GM12874 (cell line): ENCODE results near the gene ZNF700.

Experiments used
- TF ChIP-seq, protein P1 (sequence below): IDR thresholded peaks from 2 replicates; pipeline ENCODE4 v1.5.1; 2011; ENCODE audit warnings: low read depth, mild to moderate bottlenecking, control low read depth, low read length, moderate library complexity; ENCODE audit not compliant: insufficient read depth

The ZNF700 gene

DNA sequence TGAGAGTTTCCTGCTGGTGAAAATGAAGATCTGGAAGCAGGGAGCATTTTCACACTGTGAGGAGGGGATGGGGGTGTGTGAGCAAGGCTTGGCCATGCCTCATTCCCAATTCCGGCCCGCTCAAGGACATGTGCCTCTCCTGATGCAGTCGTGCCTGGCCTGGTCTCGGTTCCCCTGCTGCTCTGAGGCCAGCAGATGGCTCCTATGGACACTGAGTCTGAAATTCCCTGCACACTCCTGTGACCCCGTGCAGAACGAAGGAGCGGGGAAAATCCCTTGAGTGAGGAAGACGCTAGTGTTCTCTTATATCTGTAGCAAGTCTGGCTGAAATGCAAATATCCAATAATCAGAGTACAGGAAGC is 39.6 kb downstream of the ZNF700 start:
- TF ChIP-seq, protein P1, sequence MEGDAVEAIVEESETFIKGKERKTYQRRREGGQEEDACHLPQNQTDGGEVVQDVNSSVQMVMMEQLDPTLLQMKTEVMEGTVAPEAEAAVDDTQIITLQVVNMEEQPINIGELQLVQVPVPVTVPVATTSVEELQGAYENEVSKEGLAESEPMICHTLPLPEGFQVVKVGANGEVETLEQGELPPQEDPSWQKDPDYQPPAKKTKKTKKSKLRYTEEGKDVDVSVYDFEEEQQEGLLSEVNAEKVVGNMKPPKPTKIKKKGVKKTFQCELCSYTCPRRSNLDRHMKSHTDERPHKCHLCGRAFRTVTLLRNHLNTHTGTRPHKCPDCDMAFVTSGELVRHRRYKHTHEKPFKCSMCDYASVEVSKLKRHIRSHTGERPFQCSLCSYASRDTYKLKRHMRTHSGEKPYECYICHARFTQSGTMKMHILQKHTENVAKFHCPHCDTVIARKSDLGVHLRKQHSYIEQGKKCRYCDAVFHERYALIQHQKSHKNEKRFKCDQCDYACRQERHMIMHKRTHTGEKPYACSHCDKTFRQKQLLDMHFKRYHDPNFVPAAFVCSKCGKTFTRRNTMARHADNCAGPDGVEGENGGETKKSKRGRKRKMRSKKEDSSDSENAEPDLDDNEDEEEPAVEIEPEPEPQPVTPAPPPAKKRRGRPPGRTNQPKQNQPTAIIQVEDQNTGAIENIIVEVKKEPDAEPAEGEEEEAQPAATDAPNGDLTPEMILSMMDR = no peak

DNA sequence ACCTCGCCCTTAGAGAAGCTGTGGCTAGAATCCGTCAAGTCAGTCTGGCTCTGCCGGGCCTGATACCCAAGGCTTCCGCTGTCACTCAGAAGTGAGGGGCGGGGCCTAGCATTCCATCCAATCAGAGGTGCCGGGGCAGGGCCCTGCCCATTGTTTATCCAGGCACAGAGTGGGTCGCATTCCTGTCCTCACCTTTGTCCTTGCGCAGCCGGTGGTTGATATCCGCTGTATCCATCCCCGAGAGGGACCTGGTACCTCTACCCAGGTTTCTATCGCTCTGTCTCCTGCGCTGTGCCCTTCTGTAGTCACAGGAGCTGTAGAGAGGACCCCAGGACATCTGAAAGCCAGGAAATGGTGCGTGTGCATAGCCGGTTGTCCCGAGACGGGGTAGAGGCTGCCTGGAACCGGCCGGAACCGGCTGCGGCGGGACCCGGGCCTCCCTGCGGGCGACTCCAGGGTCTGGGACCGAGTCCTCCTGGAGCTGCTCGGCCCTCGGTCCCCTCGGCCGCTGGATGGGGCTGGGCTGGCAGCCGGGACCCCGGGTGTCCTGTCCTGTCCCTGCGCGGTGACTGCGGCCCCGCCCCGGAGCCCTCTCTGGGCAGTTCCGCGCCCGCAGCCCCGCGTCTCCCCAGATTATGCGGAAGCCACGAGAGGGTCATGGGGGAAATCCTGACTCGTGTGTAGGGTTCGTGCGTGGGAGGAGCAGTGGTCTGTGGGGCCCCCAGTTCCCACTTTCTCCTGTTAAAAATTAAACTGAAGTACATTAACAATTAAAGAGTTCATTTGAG is 40.1 kb downstream of the ZNF700 start, which contains the start of gene ZNF763:
Gene ZNF763 (plus strand): TSS at position 183 of the 788 bp plus-strand sequence. CDS start 169 bp downstream, at position 352.
- TF ChIP-seq, protein P1 = no peak

DNA sequence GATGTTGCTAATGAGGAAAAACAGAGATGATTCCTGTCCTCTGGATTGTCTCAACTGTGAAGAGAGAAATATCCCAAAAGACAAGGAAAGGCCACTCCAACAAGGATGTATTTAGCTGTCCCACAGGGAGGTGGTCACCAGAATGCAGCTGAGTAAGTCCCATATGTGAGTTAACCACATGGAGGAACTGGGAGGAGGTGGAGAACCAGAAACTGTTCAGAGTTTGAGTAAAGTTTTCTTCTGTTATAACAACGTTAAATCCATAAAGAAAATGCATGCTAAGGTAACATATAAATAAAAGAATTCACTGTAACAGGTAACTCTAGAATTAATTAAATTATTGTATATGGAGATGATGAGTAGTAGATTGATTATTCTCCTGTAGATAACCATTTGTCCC is 45.3 kb downstream of the ZNF700 start:
- TF ChIP-seq, protein P1 = no peak

DNA sequence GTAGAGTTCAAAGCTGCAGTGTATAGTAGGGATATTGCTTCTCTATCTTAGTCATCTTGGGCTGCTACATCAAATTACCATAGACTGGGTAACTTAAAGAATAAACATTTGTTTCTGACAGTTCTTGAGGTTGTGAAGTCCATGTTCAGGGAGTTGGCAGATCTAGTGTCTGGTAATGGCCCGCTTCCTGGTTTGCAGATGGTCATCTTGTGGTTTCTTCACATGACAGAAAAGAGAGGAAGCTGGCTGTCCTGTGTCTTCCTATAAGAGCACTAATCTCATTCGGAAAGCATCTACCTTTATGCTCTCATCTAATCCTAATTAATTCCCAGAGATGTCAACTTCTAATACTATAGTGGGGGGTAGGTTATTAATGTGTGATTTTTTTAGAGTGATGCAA is 46.1 kb downstream of the ZNF700 start:
- TF ChIP-seq, protein P1 = no peak

DNA sequence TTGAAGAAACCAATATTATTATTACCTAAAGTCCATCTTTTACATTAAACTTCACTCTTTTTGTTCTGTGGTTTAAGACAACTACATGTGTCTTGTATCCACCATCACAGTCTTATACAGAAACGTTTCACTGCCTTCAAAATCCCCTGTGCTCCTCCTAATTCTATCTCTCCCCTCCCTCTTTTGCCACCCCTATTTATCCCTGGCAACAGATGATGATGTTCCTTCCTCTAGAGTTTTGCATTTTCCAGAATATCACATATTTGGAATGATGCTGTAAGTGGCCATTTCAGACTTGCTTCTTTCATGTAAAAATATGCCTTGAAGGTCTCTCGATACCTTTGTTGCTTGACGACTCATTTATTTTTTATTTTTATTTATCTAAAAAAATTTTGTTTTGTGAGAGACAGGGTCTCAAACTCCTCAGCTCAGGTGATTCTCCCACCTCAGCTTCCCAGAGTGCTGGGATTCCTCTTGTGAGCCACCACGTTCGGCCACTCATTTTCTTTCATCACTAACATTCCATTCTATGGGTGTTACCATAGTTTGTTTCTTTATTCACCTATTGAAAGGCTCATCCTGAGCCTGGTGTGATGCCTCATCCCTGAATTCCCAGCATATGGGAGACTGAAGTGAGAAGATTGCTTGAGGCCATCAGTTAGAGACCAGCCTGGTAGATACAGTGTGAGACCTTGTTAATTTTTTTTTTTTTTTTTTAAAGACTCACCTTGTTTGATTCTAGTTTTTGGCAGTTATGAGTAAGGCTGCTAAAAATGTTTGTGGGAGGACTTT is 48.3 kb downstream of the ZNF700 start:
- TF ChIP-seq, protein P1 = no peak

DNA sequence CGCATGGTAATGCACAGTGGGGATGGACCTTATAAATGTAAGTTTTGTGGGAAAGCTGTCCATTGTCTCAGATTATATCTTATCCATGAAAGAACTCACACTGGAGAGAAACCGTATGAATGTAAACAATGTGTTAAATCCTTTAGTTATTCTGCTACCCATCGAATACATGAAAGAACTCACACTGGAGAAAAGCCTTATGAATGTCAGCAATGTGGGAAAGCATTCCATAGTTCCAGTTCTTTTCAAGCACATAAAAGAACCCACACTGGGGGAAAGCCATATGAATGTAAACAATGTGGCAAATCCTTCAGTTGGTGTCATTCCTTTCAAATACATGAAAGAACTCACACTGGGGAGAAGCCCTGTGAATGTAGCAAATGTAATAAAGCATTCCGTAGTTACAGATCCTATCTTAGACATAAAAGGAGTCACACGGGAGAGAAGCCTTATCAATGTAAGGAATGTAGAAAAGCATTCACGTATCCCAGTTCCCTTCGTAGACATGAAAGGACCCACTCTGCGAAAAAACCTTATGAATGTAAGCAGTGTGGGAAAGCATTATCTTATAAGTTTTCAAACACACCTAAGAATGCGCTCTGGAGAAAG is 53.7 kb downstream of the ZNF700 start:
- TF ChIP-seq, protein P1 = no peak

DNA sequence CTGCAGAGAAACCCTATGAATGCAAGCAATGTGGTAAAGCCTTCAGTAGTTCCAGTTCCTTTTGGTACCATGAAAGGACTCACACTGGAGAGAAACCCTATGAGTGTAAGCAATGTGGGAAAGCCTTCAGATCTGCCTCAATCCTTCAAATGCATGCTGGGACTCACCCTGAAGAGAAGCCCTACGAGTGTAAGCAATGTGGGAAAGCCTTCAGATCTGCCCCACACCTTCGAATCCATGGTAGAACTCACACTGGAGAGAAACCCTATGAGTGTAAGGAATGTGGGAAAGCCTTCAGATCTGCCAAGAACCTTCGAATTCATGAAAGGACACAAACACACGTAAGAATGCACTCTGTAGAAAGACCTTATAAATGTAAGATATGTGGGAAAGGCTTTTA is 54.6 kb downstream of the ZNF700 start:
- TF ChIP-seq, protein P1 = no peak
